ENCODE data around the gene PAM16. TPM values are rescaled to one million over a fixed set of nuclear protein-coding genes. Genes with fewer than 3 reads are reported as not detected.

PAM16 gene
- total and polyA plus RNA-seq, 10 donors, result 26.7 to 88.8 (median 41.1) TPM

DNA sequence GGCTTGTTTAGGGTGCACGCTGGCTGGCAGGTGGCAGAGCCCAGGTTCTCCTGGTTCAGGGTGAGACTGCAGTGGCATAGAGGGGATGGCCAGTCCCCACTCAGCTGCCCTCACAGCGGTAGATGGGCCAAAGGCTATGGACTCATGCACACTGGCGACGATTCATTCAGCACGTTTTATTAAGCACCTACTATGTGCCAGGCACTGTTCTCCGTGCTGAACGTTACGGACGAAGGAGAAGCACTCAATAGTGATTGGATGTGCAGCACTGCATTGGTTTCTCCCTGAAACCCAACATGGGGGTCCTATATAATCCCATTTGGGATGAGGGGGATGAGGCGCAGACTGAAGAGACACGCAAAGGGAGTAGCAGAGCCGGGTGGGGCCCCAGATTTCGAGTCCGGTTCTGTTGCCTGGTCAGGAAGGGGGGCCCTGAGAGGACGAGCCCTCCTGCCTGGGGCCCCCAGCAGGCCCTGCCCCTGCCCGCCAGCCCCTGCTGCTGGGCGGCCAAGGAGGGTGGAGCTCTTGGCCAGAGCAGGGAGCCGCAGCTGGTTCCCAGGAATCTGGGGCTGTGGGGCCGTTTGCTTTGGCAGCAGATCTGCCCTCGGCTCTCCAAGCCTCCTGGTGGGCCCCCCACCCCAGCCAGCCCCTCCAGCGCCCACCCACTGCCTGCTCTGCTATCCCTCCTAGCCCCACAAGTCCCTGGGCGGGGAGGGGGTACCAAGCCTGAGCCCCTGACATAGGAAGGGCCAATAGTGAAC lies 26.4 kb downstream of the PAM16 start:
- peaks cover 32 to 86% (median 63%) of the 10 kb centered on the region in 6 donors for H3K4me1 ChIP-seq
- WGBS, 5 donors, result 82 to 88% (median 84%) methylated on average over 19 to 22 of the region's 22 CpGs
- no peak for DNase-seq
- H3K36me3 ChIP-seq, result no peaks in the 10 kb centered on the region
- peak overlapping the region in 4 of 8 donors; percentile 66 to 75 (median 72) for H3K27ac ChIP-seq
- H3K27me3 ChIP-seq (replicated peaks in 1 of 7), result peaks cover 0 to 29% (median 0%) of the 10 kb centered on the region in 7 donors
- TF ChIP-seq POLR2AphosphoS5 (IDR thresholded peaks at IDR 0.05) (no peak), CTCF (IDR thresholded peaks at IDR 0.05 in 8 of 11, conservative IDR thresholded peaks at IDR 0.05 in 3 of 11) (no peak), POLR2A (IDR thresholded peaks at IDR 0.05) (no peak)
- H3K4me3 ChIP-seq, result no peak overlapping the region
- intact Hi-C loops (cut with DNase I; ENCODE audit: low total_unique reads), result no loop called here
- H3K9me3 ChIP-seq, result no peaks in the 10 kb centered on the region

DNA sequence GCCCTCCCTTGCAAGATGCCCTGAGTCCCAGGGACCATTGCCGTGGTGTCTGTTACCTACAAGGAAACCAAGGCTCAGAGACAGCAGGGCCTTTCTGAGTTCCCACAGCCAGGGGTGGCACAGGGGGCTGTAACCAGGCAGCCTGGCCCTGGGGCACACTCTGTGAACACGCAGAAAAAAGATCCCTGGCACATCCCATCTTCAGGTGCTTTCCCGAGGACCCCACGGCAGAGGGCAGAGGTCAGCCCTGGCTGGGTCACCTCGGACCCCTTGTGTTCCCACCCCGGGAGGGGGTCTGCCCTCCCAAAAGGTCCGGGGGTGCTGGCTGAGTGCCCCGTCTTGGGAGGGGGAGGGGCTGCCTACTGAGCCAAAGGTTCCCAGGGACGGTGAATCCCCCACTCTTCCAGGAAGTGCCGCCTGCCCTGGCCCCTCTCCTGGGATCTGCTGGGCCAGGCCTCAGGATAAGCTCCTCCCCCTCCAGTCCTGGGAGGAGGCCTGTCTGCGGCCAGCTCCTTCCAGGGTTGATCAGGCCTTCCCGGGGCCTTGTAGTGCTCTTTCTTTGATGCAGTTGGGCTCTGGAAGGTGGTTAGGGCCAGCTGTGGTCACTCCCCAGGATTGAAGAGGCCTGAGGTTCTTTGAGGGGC lies 27.2 kb downstream of the PAM16 start:
- Histone ChIP-seq H3K4me1 (peaks cover 27 to 86% (median 64%) of the 10 kb centered on the region in 6 donors), H3K9me3 (no peaks in the 10 kb centered on the region), H3K27ac (peak overlapping the region in 7 of 8 donors; percentile 26 to 75 (median 66)), H3K36me3 (no peaks in the 10 kb centered on the region), H3K4me3 (no peak overlapping the region), H3K27me3 (replicated peaks in 1 of 7) (peaks cover 0 to 37% (median 0%) of the 10 kb centered on the region in 7 donors)
- intact Hi-C loops (cut with DNase I; ENCODE audit: low total_unique reads), result no loop called here
- 40 to 100% (median 63%) methylated on average over 1 to 12 of the region's 12 CpGs for WGBS, 5 donors
- no peak for DNase-seq
- no peak for TF ChIP-seq POLR2A (IDR thresholded peaks at IDR 0.05)
- no peak for TF ChIP-seq CTCF (IDR thresholded peaks at IDR 0.05 in 8 of 11, conservative IDR thresholded peaks at IDR 0.05 in 3 of 11)
- peak in 1 of 3 donors; percentile 19 for TF ChIP-seq POLR2AphosphoS5 (IDR thresholded peaks at IDR 0.05)

- DNase-seq, result no peak
- H3K4me1 ChIP-seq, result peaks cover 22 to 86% (median 64%) of the 10 kb centered on the region in 6 donors
- H3K27ac ChIP-seq, result peak overlapping the region in 7 of 8 donors; percentile 26 to 75 (median 66)
- no peaks in the 10 kb centered on the region for H3K9me3 ChIP-seq
- no peak for TF ChIP-seq CTCF (IDR thresholded peaks at IDR 0.05 in 8 of 11, conservative IDR thresholded peaks at IDR 0.05 in 3 of 11)
- peak in 1 of 3 donors; percentile 25 for TF ChIP-seq POLR2AphosphoS5 (IDR thresholded peaks at IDR 0.05)
- TF ChIP-seq POLR2A (IDR thresholded peaks at IDR 0.05), result no peak
- WGBS, 5 donors, result 66 to 77% (median 72%) methylated on average over 9 to 21 of the region's 21 CpGs
- intact Hi-C loops (cut with DNase I; ENCODE audit: low total_unique reads), result no loop called here
- H3K36me3 ChIP-seq, result no peaks in the 10 kb centered on the region
- H3K4me3 ChIP-seq, result no peak overlapping the region
- peaks cover 0 to 31% (median 0%) of the 10 kb centered on the region in 7 donors for H3K27me3 ChIP-seq (replicated peaks in 1 of 7)
Observed at GRCh38 chr16:4323071-4323844, 27.9 kb downstream of the PAM16 start.
